NCI-H1105 (cell line): ENCODE measurements around the gene CHRNE.
"Not testable (repeated sequence)": the region's sequence is repeated elsewhere in the genome, so short reads cannot be mapped to it uniquely, and the experiment has no call there.

Experiments
- DNase-seq: peaks from one replicate; lab custom pipeline; 2025; lab: John Stamatoyannopoulos, UW

The CHRNE gene

DNA sequence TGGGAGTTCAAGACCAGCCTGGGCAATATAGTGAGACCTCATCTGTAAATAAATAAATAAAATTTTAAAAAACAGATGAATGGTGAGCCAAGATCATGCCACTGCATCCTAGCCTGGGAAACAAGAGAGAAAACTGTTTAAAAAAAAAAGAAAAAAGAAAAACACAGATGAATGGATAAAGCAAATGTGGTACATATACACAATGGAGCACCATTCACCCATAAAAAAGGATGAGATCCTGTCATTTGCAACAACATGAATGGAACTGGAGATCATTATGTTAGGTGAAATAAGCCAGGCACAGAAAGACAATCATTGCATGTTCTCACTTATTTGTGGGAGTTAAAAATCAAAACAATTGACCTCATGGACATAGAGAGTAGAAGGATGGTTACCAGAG, 3.7 kb upstream of the CHRNE start:
- not testable (repeated sequence) for DNase-seq

DNA sequence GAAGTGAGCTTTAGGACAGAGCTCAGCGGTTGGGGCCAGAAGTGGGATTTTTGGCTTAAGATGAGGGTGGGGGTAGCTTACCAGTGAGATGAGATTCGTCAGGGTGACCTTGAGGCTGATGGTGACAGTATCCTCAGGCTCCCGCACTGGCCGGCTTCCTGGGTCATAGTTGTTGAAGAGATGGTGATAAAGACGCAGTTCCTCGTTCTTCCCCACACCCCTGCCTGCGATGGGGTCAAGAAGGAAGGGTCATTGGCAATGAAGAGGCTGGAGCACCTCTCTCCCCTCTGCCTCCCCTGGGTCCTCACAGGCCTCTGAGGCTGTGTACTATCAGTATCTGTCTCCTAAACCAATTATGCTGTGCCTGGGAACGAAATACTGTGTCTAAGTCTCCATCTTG, 358 bp downstream of the CHRNE start:
- no peak for DNase-seq

GRCh38 chr17:4901648-4902344, 1.1 kb downstream of the CHRNE start:
- no peak for DNase-seq

GRCh38 chr17:4901108-4901647, 1.7 kb downstream of the CHRNE start:
- no peak for DNase-seq

DNA sequence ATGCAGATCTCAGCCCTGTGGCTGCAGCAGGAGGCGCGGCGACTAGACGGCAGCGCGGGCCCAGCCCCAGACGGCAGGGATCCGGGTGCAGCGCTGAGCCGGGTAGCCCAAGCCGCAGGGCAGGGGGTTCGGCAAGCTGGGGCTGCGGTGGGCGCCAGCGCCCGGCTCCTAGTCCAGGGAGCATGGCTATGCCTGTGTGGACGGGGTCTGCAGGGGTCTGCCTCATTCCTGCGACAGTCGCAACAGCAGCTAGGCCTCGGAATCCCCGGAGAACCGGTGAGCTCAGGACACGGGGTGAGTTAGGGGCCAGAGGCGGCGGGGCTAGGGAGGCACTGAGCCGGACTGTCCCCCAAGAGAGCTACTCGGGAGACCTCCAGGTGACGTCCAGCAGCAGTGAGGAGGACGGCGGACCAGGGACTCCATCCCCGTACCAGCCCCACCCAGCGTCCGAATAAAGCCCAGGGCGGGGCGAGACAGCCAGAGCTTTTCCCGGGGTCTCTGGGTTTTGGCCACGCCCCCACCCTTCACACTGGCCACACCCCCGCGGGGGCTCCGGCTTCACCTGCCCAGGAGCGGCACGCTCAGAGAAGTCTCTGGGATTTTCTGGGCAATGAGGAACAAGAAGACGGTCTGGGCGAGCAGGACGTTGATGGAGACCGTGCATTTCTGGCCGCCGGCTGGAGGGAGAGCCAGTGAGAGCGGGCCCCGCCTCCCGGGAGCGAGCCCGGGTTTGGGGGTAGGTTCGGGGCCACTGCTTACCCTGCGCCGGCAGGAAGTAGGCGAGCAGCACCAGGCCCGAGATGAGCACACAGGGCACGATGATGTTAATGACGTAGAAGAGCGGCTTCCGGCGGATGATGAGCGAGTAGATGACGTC, 2.4 kb downstream of the CHRNE start:
- DNase-seq: no peak

GRCh38 chr17:4899341-4900230, 3.3 kb downstream of the CHRNE start, which contains the start of gene C17orf107:
TSS of gene C17orf107 (plus strand) at chr17:4899536. CDS start at chr17:4899763, 227 bp downstream.
- peak; percentile 78 for DNase-seq

- no peak for DNase-seq
Measured at GRCh38 chr17:4898927-4899326, 4.0 kb downstream of the CHRNE start.

DNA sequence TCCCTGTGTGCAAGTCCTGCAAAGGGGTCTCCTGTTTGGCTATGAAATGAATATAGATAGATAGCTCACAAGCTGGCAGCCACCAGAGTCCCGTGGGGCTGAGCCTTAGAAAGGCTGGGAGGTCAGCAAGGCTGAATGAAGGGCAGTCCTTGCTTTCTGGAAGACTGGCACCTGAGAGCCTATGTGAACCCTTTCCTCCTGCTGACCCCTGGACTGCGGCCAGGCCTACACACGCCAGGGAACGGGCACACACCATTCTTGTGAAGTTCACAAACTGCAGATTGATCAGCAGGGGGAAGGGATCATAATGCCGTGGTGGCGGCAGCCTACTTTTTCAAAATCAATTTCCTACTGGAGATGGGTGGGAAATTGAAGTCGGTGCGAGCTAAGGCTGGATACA, 4.5 kb downstream of the CHRNE start:
- DNase-seq: no peak

DNA sequence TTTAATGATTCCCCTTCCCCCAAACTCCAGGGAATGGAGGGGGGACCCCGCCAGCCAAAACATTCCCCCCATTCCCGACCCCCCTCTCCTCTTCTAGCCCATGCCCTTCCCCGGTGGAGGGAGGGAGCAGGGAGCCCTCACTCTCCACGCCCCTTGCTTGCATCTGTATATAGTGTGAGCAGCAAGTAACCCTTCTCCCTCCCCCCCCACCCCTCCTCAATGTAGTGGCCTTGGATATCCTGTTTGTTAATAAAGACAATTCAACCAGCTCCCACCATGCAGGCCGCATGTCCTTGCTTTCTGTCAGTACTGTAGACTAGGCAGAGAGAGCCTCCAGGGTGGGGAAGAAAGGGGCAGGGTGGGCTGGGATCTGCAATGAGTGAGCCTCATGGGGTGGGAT, 5.1 kb downstream of the CHRNE start:
- no peak for DNase-seq

DNA sequence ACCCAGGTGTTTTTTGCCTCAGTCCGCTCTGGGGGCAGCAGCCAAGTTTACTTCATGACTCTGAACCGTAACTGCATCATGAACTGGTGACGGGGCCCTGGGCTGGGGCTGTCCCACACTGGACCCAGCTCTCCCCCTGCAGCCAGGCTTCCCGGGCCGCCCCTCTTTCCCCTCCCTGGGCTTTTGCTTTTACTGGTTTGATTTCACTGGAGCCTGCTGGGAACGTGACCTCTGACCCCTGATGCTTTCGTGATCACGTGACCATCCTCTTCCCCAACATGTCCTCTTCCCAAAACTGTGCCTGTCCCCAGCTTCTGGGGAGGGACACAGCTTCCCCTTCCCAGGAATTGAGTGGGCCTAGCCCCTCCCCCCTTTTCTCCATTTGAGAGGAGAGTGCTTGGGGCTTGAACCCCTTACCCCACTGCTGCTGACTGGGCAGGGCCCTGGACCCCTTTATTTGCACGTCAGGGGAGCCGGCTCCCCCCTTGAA, 5.7 kb downstream of the CHRNE start:
- DNase-seq: no peak

GRCh38 chr17:4896332-4897197, 6.3 kb downstream of the CHRNE start:
- no peak for DNase-seq

DNA sequence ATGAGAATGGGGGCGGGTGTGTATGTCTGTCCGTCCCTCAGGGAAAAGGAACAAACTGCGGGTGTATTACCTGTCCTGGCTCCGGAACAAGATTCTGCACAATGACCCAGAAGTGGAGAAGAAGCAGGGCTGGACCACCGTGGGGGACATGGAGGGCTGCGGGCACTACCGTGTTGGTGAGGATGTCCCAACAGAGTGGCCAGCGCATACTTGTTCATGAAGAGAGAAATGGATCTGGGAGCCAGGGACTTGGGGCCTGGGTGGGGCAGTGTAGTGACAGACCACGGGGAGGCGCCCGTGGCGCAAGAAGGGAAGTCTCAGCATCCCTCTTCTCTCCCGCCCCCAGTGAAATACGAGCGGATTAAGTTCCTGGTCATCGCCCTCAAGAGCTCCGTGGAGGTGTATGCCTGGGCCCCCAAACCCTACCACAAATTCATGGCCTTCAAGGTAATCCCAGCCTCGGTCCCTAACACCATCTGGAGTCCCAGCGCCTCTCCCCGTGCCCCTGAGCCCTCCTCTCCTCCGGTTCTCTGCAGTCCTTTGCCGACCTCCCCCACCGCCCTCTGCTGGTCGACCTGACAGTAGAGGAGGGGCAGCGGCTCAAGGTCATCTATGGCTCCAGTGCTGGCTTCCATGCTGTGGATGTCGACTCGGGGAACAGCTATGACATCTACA, 7.1 kb downstream of the CHRNE start:
- no peak for DNase-seq

GRCh38 chr17:4895121-4895520, 7.8 kb downstream of the CHRNE start:
- no peak for DNase-seq

GRCh38 chr17:4893721-4894560, 9.0 kb downstream of the CHRNE start:
- no peak for DNase-seq

- DNase-seq: no peak
Measured at GRCh38 chr17:4893272-4893671, 9.6 kb downstream of the CHRNE start.

DNA sequence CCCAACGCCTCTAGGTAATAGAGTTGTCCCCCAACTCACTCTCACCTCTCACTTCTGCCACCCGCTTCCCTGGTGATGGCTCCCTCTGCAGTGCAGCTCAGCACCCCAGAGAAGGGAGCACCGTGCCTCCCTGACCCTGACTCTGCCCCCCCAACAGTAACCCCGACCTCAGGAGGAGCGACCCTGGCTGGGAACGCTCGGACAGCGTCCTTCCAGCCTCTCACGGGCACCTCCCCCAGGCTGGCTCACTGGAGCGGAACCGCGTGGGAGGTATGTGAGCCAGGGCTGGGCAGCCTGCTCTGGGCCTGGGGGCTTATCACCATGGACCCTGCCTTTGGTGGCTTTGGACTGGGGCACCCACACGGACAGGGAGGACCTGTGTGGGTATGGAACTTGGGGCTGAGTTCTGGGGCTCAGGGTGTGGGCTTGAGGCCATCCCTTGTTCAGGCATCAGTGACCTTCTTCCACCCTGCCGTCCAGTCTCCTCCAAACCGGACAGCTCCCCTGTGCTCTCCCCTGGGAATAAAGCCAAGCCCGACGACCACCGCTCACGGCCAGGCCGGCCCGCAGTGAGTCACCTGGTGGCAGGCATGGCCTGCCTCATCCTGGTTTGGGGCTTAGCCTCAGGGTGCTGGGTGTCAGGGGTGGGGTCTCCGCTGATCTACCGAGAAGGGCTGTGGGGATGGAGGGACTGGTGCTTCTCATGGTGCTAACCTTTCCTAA, 10.2 kb downstream of the CHRNE start:
- no peak for DNase-seq

- DNase-seq: no peak
Measured at GRCh38 chr17:4891411-4892410, 11.2 kb downstream of the CHRNE start.
